ENCODE measurements around the gene MICAL1.

The MICAL1 gene

DNA sequence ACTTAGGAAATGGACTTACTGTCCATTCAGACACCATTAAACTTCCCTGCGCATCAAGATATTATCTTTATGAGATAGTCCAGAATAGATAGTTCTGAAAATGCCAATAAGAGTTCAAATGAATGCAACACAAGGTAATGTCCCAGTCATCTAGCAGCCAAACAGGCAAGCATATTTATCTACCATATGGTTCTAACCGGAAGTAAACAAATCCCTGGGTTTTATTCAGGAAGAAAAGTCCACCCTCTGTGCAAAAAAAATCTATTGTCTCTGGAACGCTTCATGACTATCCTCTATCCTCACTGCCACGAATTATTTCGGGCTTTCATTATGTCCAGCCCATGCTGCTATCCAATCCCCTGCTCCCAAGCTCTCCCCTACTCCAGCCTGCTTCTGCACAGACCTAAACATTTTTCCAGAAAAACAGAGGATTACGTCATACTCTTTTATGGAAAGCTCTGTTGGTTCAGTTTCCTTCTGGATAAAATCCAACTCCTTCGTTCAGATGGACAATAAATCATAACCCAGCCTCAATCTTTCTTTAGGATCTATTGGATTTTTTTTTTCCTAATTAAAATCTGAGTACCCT, 26.6 kb downstream of the MICAL1 start:
- no peak for DNase-seq

DNA sequence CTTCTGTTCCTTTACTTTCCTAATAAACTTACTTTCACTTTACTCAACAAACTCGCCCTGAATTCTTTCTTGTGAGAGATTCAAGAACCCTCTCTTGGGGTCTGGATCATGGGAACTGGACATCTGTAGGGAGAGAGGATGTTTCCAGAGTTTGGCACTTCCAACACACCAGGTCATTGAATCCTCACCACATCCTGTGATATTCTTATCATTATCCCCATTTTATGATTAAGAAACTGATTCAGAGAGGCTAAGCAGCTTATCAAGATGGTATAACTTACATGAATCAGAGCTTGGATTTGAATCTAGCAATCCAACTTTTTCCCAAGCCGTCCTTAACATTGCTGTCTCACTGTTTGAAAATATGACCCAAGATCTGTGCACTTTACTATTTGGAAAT, 30.6 kb downstream of the MICAL1 start:
- DNase-seq: no peak

DNA sequence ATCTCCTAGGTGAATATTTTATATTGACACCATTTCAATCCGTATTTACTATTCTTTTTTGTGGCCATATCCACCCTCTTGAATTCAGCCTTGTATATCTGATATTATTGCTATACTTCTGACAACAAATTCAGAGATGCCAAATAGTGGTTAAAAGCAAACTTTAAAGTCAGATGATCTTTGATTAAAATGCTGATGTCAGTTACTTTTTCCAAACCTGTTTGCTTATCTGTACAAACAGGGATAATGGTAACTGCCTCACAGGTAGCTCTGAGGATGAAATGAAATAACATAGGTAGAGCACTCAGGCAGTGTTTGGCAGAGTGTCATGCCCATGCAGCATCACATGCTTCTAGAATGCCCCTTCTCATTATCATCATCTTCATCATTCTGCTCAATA, 34.4 kb downstream of the MICAL1 start:
- no peak for DNase-seq

DNA sequence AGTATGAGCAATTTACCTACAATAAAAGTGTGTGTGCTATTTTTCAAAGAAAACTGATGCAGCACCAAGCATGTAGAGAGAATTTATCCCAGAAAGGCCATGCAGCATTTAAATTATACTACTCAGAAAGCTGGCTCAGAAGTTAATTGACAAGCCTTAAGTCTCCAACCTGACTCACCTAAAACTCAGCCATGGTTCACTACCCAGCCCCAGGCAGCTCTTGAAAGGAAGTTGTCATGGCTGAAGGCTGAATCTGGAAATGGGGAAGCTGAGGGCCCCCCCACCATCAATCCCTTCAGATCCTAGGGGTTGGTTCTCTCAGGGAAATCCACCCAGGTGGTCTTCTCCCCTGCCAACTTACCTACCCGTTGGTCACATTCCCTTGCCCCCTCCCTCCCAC, 34.8 kb downstream of the MICAL1 start:
- DNase-seq: no peak

DNA sequence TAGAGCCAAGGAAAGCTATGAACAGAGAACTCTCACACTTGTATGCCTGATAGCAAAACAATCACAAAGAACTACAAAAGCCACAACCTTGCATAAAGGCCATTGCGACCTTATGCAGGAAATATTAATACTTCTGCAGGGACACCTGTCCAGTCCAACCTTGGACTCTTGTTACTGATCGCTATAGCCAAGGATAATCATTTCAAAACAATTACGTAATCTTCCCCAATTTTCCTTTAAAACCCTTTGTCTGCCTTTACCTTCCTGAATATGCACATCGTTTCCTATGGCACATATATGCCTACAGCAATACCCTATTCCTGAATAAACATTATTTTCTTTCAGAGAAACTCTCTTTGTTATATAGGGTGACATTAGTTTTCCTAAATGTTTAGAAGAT, 37.9 kb downstream of the MICAL1 start:
- no peak for DNase-seq

DNA sequence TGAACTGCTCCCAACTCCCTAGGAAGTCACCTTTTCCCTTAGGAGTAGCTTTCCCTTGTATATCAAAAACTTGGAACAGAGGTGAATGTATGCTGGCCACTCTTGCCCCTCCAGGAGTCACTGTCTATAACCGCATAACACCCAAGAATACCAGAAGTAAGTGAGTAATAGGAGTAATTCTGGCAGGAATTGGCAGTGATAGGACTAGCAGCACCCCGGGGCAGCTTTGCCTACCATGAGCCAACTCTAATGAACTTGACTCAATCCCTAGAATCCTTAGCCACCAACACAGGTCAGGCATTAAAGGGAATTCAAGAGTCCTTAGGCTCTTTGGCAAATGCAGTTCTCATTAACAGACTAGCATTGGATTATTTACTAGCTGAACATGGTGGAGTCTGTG, 44.5 kb downstream of the MICAL1 start:
- DNase-seq: no peak

DNA sequence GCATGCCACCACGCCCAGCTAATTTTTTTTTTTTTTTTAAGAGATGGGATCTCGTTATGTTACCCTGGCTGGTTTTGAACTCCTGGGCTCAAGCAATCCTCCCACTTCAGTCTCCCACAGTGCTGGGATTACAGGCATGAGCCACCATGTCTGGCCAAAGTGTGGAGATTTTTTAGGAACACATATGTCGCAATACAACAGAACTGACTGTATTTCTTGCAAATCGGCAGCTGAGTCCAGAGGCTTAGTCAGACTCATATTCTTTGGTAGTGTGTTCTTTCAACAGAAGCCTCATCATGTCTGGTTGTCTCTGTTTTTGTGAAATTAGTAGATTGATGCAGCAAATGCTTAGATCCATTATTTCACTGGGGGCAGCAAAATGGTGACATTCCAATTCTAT, 49.4 kb downstream of the MICAL1 start:
- no peak for DNase-seq

DNA sequence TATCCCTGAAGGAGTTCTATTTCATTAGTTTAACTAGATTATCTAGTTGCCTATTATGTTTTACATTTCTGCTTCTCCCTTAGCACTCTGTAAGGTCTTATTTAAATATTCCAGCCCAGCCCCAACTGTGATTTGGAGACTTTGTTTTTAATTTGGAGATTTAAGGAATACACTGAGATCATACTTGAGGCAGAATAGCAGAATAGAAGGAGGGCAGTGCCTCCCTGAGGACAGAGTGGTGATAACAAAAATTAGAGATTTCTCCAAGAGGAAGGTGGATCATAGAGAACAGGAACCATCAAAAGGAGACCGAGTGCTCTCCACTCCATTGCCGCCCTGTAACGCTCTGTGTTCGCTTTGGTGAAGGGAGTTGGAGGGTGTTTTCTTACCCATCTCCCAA, 58.6 kb downstream of the MICAL1 start:
- no peak for DNase-seq

DNA sequence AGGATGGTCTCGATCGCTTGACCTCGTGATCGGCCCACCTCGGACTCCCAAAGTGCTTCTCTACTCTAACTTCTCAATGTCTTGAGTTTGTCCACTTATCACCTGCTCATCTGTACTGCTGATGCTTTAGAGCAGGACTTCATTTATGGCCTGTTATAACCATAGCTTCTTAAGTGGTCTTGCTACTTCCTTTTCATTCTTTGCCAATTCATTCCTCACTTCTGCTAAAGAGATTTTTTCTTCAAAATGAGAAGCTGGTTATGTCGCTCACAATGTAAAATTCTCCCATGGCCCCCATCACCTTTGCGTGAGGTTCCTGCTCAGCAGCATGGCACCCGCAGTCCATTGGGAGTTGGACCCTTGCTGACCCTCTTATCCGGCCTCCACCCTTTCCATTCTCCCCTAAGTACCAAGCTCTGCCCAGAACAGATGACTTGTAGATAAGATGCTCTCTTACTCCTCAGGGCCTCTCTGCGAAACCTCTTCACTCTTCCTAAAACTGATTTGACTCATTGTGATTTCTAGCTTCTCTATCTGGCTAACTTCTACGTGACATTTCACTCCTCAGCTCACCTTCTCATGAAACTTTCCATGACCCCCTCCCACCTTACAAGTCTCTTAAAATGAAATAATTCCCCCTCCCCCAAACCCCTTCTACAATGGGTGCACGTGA, 59.4 kb downstream of the MICAL1 start:
- DNase-seq: no peak
